Measurements from ENCODE around the gene OAS1. TPM values are rescaled to one million over a fixed set of nuclear protein-coding genes. Genes with fewer than 3 reads are reported as not detected.
"Not testable (repeated sequence)": the region's sequence is repeated elsewhere in the genome, so short reads cannot be mapped to it uniquely, and the experiment has no call there.

Gene OAS1
- total RNA-seq, 2 donors from 2014 or later, result 2.8 to 4.7 TPM

DNA sequence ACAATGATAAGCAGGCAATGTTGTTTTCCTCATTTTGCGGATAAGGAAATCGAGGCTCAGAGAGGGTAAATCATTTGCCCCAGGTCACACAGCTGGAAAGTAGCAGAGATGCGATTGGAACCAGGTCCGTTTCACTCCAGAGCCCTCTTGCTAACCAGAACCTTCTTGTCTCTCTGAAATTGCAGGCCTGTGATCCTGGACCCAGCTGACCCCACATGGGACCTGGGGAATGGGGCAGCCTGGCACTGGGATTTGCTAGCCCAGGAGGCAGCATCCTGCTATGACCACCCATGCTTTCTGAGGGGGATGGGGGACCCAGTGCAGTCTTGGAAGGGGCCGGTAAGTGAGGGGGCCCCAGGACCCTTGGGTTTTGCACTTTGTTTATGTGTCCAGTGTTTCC lies 41.0 kb downstream of the OAS1 start:
- no peak overlapping the region for H3K4me3 Mint-ChIP-seq
- no peaks in the 10 kb centered on the region for H3K9me3 Mint-ChIP-seq
- DNase-seq (ENCODE audit: low spot score) (no peak), ATAC-seq (no peak)
- H3K36me3 Mint-ChIP-seq, result peaks cover 20% of the 10 kb centered on the region
- peaks cover 0 to 7% of the 10 kb centered on the region in 2 donors for H3K4me1 Mint-ChIP-seq (ENCODE audit: low read depth in 2 of 2)
- no peak overlapping the region for H3K27ac Mint-ChIP-seq
- no peaks in the 10 kb centered on the region for H3K27me3 Mint-ChIP-seq

DNA sequence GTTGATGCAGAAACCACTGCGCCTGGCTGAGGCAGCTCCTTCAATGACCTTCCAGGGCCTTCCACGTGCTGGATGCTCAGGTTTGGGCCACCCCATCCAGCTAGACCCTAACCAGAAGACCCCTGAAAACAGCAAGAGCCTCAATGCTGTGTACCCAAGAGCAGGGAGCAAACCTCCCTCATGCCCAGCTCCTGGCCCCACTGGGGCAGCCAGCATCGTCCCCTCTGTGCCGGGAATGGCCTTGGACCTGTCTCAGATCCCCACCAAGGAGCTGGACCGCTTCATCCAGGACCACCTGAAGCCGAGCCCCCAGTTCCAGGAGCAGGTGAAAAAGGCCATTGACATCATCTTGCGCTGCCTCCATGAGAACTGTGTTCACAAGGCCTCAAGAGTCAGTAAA lies 42.0 kb downstream of the OAS1 start:
- no peak overlapping the region for H3K4me3 Mint-ChIP-seq
- H3K9me3 Mint-ChIP-seq, result peaks cover 3% of the 10 kb centered on the region
- DNase-seq (ENCODE audit: low spot score) (no peak), ATAC-seq (no peak)
- no peaks in the 10 kb centered on the region for H3K27me3 Mint-ChIP-seq
- H3K36me3 Mint-ChIP-seq, result peaks cover 27% of the 10 kb centered on the region
- no peak overlapping the region for H3K27ac Mint-ChIP-seq
- H3K4me1 Mint-ChIP-seq (ENCODE audit: low read depth in 2 of 2), result peaks cover 0 to 7% of the 10 kb centered on the region in 2 donors

DNA sequence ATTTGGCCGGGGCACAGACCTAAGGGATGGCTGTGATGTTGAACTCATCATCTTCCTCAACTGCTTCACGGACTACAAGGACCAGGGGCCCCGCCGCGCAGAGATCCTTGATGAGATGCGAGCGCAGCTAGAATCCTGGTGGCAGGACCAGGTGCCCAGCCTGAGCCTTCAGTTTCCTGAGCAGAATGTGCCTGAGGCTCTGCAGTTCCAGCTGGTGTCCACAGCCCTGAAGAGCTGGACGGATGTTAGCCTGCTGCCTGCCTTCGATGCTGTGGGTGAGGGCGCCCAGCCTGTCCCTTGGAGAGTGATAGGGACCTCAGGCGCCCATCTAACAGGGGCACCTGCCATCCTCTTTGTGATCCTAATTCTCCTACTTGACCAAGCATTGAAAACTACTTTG lies 43.9 kb downstream of the OAS1 start:
- Mint-ChIP-seq H3K4me3 (no peak overlapping the region), H3K27ac (no peak overlapping the region), H3K36me3 (peaks cover 19% of the 10 kb centered on the region), H3K9me3 (peaks cover 3% of the 10 kb centered on the region), H3K27me3 (no peaks in the 10 kb centered on the region), H3K4me1 (ENCODE audit: low read depth in 2 of 2) (no peaks in the 10 kb centered on the region)
- ATAC-seq, result no peak
- DNase-seq (ENCODE audit: low spot score), result no peak

GRCh38 chr12:112957125-112957524 lies 50.4 kb downstream of the OAS1 start:
- H3K9me3 Mint-ChIP-seq; H3K27ac Mint-ChIP-seq; ATAC-seq; DNase-seq (ENCODE audit: low spot score); H3K27me3 Mint-ChIP-seq; H3K4me3 Mint-ChIP-seq; H3K4me1 Mint-ChIP-seq (ENCODE audit: low read depth in 2 of 2): not testable (repeated sequence)
- peaks cover 47% of the 10 kb centered on the region for H3K36me3 Mint-ChIP-seq

GRCh38 chr12:112961074-112961473 lies 54.3 kb downstream of the OAS1 start:
- no peak for DNase-seq (ENCODE audit: low spot score)
- H3K4me3 Mint-ChIP-seq, result no peak overlapping the region
- no peaks in the 10 kb centered on the region for H3K9me3 Mint-ChIP-seq
- no peak overlapping the region for H3K27ac Mint-ChIP-seq
- ATAC-seq, result no peak
- peaks cover 0 to 6% of the 10 kb centered on the region in 2 donors for H3K4me1 Mint-ChIP-seq (ENCODE audit: low read depth in 2 of 2)
- no peaks in the 10 kb centered on the region for H3K27me3 Mint-ChIP-seq
- H3K36me3 Mint-ChIP-seq, result peaks cover 34% of the 10 kb centered on the region

- Mint-ChIP-seq H3K27ac (no peak overlapping the region), H3K36me3 (peaks cover 29% of the 10 kb centered on the region)
- no peak for DNase-seq (ENCODE audit: low spot score)
Measured at GRCh38 chr12:112961536-112961935, 54.8 kb downstream of the OAS1 start.

GRCh38 chr12:112962561-112962960 lies 55.8 kb downstream of the OAS1 start:
- H3K4me3 Mint-ChIP-seq, result no peak overlapping the region
- peaks cover 23% of the 10 kb centered on the region for H3K36me3 Mint-ChIP-seq
- H3K4me1 Mint-ChIP-seq (ENCODE audit: low read depth in 2 of 2), result peaks cover 0 to 4% of the 10 kb centered on the region in 2 donors
- H3K27me3 Mint-ChIP-seq, result no peaks in the 10 kb centered on the region
- ATAC-seq (no peak), DNase-seq (ENCODE audit: low spot score) (no peak)
- H3K27ac Mint-ChIP-seq, result no peak overlapping the region
- no peaks in the 10 kb centered on the region for H3K9me3 Mint-ChIP-seq

More at GRCh38 chr12:112961536-112961935, 54.8 kb downstream of the OAS1 start:
- Mint-ChIP-seq H3K9me3 (no peaks in the 10 kb centered on the region), H3K4me1 (ENCODE audit: low read depth in 2 of 2) (peaks cover 0 to 4% of the 10 kb centered on the region in 2 donors), H3K4me3 (no peak overlapping the region), H3K27me3 (no peaks in the 10 kb centered on the region)
- no peak for ATAC-seq

DNA sequence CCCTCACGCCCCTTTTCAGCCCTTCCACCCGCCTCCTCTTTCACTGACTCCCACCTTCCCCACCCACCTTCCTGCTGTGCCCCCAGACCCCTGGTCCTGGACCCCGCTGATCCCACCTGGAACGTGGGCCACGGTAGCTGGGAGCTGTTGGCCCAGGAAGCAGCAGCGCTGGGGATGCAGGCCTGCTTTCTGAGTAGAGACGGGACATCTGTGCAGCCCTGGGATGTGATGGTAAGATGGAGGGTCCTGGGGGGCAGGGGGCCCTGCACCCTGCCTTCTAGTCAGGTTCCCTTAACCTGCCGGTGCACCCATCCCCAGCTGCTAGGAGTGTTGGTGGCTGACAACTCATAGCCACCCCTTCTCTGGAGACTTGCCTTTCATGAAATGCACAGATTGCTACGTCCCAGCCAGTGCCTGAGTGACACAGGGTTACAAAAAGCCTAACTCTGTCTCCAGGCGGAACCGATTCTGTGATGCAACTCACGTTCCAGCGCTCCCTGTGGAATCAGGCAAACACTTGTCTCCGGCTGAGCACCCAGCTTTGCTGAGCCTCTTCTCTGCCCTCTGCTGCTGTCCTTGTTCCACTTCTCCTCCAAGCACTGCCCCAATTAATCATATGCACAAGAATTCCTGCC lies 56.6 kb downstream of the OAS1 start:
- Mint-ChIP-seq H3K27me3 (no peaks in the 10 kb centered on the region), H3K4me1 (ENCODE audit: low read depth in 2 of 2) (peaks cover 0 to 4% of the 10 kb centered on the region in 2 donors), H3K27ac (no peak overlapping the region), H3K36me3 (peaks cover 16% of the 10 kb centered on the region), H3K4me3 (no peak overlapping the region), H3K9me3 (no peaks in the 10 kb centered on the region)
- no peak for ATAC-seq
- no peak for DNase-seq (ENCODE audit: low spot score)

- no peaks in the 10 kb centered on the region for H3K9me3 Mint-ChIP-seq
- peaks cover 16% of the 10 kb centered on the region for H3K36me3 Mint-ChIP-seq
- DNase-seq (ENCODE audit: low spot score), result no peak
- H3K4me3 Mint-ChIP-seq, result no peak overlapping the region
- no peaks in the 10 kb centered on the region for H3K27me3 Mint-ChIP-seq
- no peak overlapping the region for H3K27ac Mint-ChIP-seq
- ATAC-seq, result no peak
- peaks cover 0 to 4% of the 10 kb centered on the region in 2 donors for H3K4me1 Mint-ChIP-seq (ENCODE audit: low read depth in 2 of 2)
Measured at GRCh38 chr12:112964067-112964670, 57.4 kb downstream of the OAS1 start.

- no peak for DNase-seq (ENCODE audit: low spot score)
- H3K4me1 Mint-ChIP-seq (ENCODE audit: low read depth in 2 of 2), result peaks cover 0 to 4% of the 10 kb centered on the region in 2 donors
- no peak overlapping the region for H3K27ac Mint-ChIP-seq
- H3K4me3 Mint-ChIP-seq, result no peak overlapping the region
- H3K9me3 Mint-ChIP-seq, result no peaks in the 10 kb centered on the region
- H3K36me3 Mint-ChIP-seq, result peaks cover 8% of the 10 kb centered on the region
- ATAC-seq, result peak in 1 of 2 donors; percentile 24
- no peaks in the 10 kb centered on the region for H3K27me3 Mint-ChIP-seq
Measured at GRCh38 chr12:112964915-112965314, 58.2 kb downstream of the OAS1 start.

DNA sequence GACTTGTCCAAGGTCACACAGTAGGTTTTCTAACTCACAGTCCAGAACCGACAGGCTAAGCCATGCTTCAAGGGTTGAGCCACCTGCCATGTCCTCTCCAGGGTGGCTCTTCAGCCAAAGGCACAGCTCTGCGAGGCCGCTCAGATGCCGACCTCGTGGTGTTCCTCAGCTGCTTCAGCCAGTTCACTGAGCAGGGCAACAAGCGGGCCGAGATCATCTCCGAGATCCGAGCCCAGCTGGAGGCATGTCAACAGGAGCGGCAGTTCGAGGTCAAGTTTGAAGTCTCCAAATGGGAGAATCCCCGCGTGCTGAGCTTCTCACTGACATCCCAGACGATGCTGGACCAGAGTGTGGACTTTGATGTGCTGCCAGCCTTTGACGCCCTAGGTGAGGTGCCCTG lies 58.9 kb downstream of the OAS1 start:
- no peak for DNase-seq (ENCODE audit: low spot score)
- H3K4me3 Mint-ChIP-seq, result no peak overlapping the region
- H3K27ac Mint-ChIP-seq, result no peak overlapping the region
- H3K9me3 Mint-ChIP-seq, result no peaks in the 10 kb centered on the region
- no peaks in the 10 kb centered on the region for H3K27me3 Mint-ChIP-seq
- H3K4me1 Mint-ChIP-seq (ENCODE audit: low read depth in 2 of 2), result peaks cover 0 to 4% of the 10 kb centered on the region in 2 donors
- no peak for ATAC-seq
- peaks cover 7% of the 10 kb centered on the region for H3K36me3 Mint-ChIP-seq

DNA sequence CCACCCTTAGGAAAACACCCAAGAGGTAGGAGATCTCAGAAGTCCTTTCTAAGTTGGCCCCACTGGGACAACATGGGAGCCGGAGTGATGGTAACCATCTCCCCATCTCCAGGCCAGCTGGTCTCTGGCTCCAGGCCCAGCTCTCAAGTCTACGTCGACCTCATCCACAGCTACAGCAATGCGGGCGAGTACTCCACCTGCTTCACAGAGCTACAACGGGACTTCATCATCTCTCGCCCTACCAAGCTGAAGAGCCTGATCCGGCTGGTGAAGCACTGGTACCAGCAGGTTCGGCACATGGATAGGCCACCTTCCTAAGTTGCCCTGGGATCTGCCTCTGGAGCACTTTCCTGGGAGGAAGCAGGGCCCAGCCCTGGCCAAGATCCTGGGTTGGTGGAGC lies 60.5 kb downstream of the OAS1 start:
- ATAC-seq (no peak), DNase-seq (ENCODE audit: low spot score) (no peak)
- no peak overlapping the region for H3K4me3 Mint-ChIP-seq
- H3K4me1 Mint-ChIP-seq (ENCODE audit: low read depth in 2 of 2), result no peaks in the 10 kb centered on the region
- no peaks in the 10 kb centered on the region for H3K27me3 Mint-ChIP-seq
- no peaks in the 10 kb centered on the region for H3K9me3 Mint-ChIP-seq
- H3K36me3 Mint-ChIP-seq, result no peaks in the 10 kb centered on the region
- no peak overlapping the region for H3K27ac Mint-ChIP-seq

- no peaks in the 10 kb centered on the region for H3K9me3 Mint-ChIP-seq
- no peak overlapping the region for H3K4me3 Mint-ChIP-seq
- no peak for DNase-seq (ENCODE audit: low spot score)
- H3K27ac Mint-ChIP-seq, result no peak overlapping the region
- H3K4me1 Mint-ChIP-seq (ENCODE audit: low read depth in 2 of 2), result no peaks in the 10 kb centered on the region
- H3K36me3 Mint-ChIP-seq, result no peaks in the 10 kb centered on the region
- no peak for ATAC-seq
- H3K27me3 Mint-ChIP-seq, result no peaks in the 10 kb centered on the region
Measured at GRCh38 chr12:112967858-112968257, 61.1 kb downstream of the OAS1 start.
